ENCODE measurements around the gene ATE1. TPM values are rescaled to one million over a fixed set of nuclear protein-coding genes. Genes with fewer than 3 reads are reported as not detected.

ATE1 gene
- total and polyA plus RNA-seq, 8 donors: 4.9 to 47.4 (median 9.1) TPM

GRCh38 chr10:121803611-121804010 is 124.2 kb downstream of the ATE1 start:
- DNase-seq: no peak
- intact Hi-C loops (cut with DNase I; ENCODE audit: low total_unique reads): no loop called here
- Histone ChIP-seq H3K27me3 (no peaks in the 10 kb centered on the region), H3K36me3 (peaks cover 0 to 10% (median 7%) of the 10 kb centered on the region in 4 donors), H3K4me3 (no peak overlapping the region), H3K4me1 (no peaks in the 10 kb centered on the region), H3K9me3 (no peaks in the 10 kb centered on the region), H3K27ac (no peak overlapping the region)
- TF ChIP-seq POLR2AphosphoS5 (IDR thresholded peaks at IDR 0.05) (no peak), CTCF (IDR thresholded peaks at IDR 0.05) (no peak), EP300 (IDR thresholded peaks at IDR 0.05) (no peak), POLR2A (IDR thresholded peaks at IDR 0.05) (no peak)
- WGBS, 5 donors: 91 to 99% (median 92%) methylated on average over 2 of the region's 2 CpGs

GRCh38 chr10:121800831-121801230 is 127.0 kb downstream of the ATE1 start:
- no peak overlapping the region for H3K27ac ChIP-seq
- no peak for DNase-seq
- 91 to 96% (median 93%) methylated on average over 2 of the region's 2 CpGs for WGBS, 5 donors
- no peaks in the 10 kb centered on the region for H3K4me1 ChIP-seq
- no peak overlapping the region for H3K4me3 ChIP-seq
- H3K27me3 ChIP-seq: no peaks in the 10 kb centered on the region
- intact Hi-C loops (cut with DNase I; ENCODE audit: low total_unique reads): no loop called here
- TF ChIP-seq CTCF (IDR thresholded peaks at IDR 0.05) (no peak), EP300 (IDR thresholded peaks at IDR 0.05) (no peak), POLR2AphosphoS5 (IDR thresholded peaks at IDR 0.05) (no peak), POLR2A (IDR thresholded peaks at IDR 0.05) (no peak)
- H3K36me3 ChIP-seq: peaks cover 0 to 5% (median 2%) of the 10 kb centered on the region in 4 donors
- no peaks in the 10 kb centered on the region for H3K9me3 ChIP-seq

GRCh38 chr10:121800146-121800545 is 127.7 kb downstream of the ATE1 start:
- intact Hi-C loops (cut with DNase I; ENCODE audit: low total_unique reads): no loop called here
- Histone ChIP-seq H3K27ac (no peak overlapping the region), H3K4me3 (no peak overlapping the region), H3K9me3 (no peaks in the 10 kb centered on the region), H3K36me3 (peaks cover 0 to 5% (median 2%) of the 10 kb centered on the region in 4 donors), H3K4me1 (no peaks in the 10 kb centered on the region), H3K27me3 (no peaks in the 10 kb centered on the region)
- WGBS, 5 donors: 75 to 80% (median 77%) methylated on average over 3 of the region's 3 CpGs
- no peak for DNase-seq
- no peak for TF ChIP-seq CTCF (IDR thresholded peaks at IDR 0.05)
- TF ChIP-seq EP300 (IDR thresholded peaks at IDR 0.05): no peak
- TF ChIP-seq POLR2AphosphoS5 (IDR thresholded peaks at IDR 0.05): no peak
- TF ChIP-seq POLR2A (IDR thresholded peaks at IDR 0.05): no peak

- 81 to 95% (median 86%) methylated on average over 8 of the region's 8 CpGs for WGBS, 5 donors
- H3K4me1 ChIP-seq: no peaks in the 10 kb centered on the region
- TF ChIP-seq CTCF (IDR thresholded peaks at IDR 0.05) (no peak), POLR2AphosphoS5 (IDR thresholded peaks at IDR 0.05) (no peak), EP300 (IDR thresholded peaks at IDR 0.05) (no peak), POLR2A (IDR thresholded peaks at IDR 0.05) (no peak)
- H3K27me3 ChIP-seq: no peaks in the 10 kb centered on the region
- H3K27ac ChIP-seq: no peak overlapping the region
- H3K4me3 ChIP-seq: no peak overlapping the region
- DNase-seq: no peak
- H3K9me3 ChIP-seq: no peaks in the 10 kb centered on the region
- H3K36me3 ChIP-seq: peaks cover 0 to 5% (median 2%) of the 10 kb centered on the region in 4 donors
- intact Hi-C loops (cut with DNase I; ENCODE audit: low total_unique reads): no loop called here
These were observed 130.3 kb downstream of the ATE1 start for GRCh38 chr10:121797490-121797889.

Data from stomach (tissue), 9 donors.